ENCODE results near the gene RBM8A.

RBM8A gene

GRCh38 chr1:145871994-145872924 is 55.0 kb downstream of the RBM8A start:
- DNase-seq: peak; percentile 69

Measured in left hindlimb (tissue), 1 donor.